GM18498 (cell line): ENCODE results near the gene FOXC1.

Experiments
- ATAC-seq: cut with Tn5 transposase; IDR thresholded peaks from one replicate; pipeline ENCODE4 v1.9.1; 2021; ENCODE audit warnings: mild to moderate bottlenecking, moderate library complexity; ENCODE audit not compliant: unreplicated experiment

The FOXC1 gene

GRCh38 chr6:1622851-1623768 is 13.4 kb downstream of the FOXC1 start:
- ATAC-seq: no peak

- no peak for ATAC-seq
Measured at GRCh38 chr6:1623769-1624057, 14.0 kb downstream of the FOXC1 start.

GRCh38 chr6:1624058-1624850 is 14.5 kb downstream of the FOXC1 start:
- no peak for ATAC-seq

- no peak for ATAC-seq
Measured at GRCh38 chr6:1624851-1625781, 15.4 kb downstream of the FOXC1 start.

GRCh38 chr6:1625794-1626435 is 16.2 kb downstream of the FOXC1 start:
- no peak for ATAC-seq

GRCh38 chr6:1626481-1626880 is 16.8 kb downstream of the FOXC1 start:
- no peak for ATAC-seq

GRCh38 chr6:1627827-1628560 is 18.3 kb downstream of the FOXC1 start:
- no peak for ATAC-seq

GRCh38 chr6:1629316-1629715 is 19.6 kb downstream of the FOXC1 start:
- no peak for ATAC-seq

GRCh38 chr6:1630212-1630770 is 20.6 kb downstream of the FOXC1 start:
- ATAC-seq: no peak

- no peak for ATAC-seq
Measured at GRCh38 chr6:1630771-1631217, 21.1 kb downstream of the FOXC1 start.

- ATAC-seq: no peak
Measured at GRCh38 chr6:1631251-1631650, 21.5 kb downstream of the FOXC1 start.

- ATAC-seq: no peak
Measured at GRCh38 chr6:1633366-1634021, 23.8 kb downstream of the FOXC1 start.

GRCh38 chr6:1634081-1634480 is 24.4 kb downstream of the FOXC1 start:
- no peak for ATAC-seq

GRCh38 chr6:1635305-1636010 is 25.7 kb downstream of the FOXC1 start:
- ATAC-seq: no peak

GRCh38 chr6:1636272-1636825 is 26.6 kb downstream of the FOXC1 start:
- ATAC-seq: no peak

GRCh38 chr6:1636971-1637871 is 27.5 kb downstream of the FOXC1 start:
- ATAC-seq: no peak

- ATAC-seq: no peak
Measured at GRCh38 chr6:1639430-1639829, 29.7 kb downstream of the FOXC1 start.
